ENCODE measurements around the gene ZC3H15. TPM values are rescaled to one million over a fixed set of nuclear protein-coding genes. Genes with fewer than 3 reads are reported as not detected.
"Not testable (repeated sequence)": the region's sequence is repeated elsewhere in the genome, so short reads cannot be mapped to it uniquely, and the experiment has no call there.

ZC3H15 gene
- total RNA-seq, 1 donor from 2014 or later, result 43.1 TPM

DNA sequence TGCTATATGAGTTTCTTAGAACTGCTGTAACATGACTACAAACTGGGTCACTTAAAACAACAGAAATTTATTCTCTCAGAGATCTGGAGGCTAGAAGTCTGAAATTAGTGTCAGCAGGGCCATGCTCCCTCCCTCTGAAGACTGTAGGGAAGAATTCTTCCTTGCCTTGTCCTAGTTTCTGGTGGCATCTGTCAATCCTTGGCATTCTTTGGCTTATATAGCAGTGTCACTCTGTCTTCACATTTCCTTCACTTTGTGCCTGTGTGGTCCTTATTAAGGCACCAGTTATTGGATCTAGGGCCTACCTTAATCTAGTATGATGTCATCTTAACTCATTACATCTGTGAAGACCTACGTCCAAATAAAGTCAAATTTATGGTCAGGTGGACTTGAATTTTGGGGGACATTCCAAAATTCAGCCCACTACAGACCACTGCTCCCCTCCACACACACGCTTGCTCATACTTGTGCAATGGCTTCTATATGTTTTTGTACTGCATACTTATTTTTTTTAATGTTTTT is 7.6 kb downstream of the ZC3H15 start:
- no peak for DNase-seq (ENCODE audit: low read depth in 2 of 2)

GRCh38 chr2:186496401-186496800 is 10.3 kb downstream of the ZC3H15 start:
- no peak for DNase-seq (ENCODE audit: low read depth in 2 of 2)

DNA sequence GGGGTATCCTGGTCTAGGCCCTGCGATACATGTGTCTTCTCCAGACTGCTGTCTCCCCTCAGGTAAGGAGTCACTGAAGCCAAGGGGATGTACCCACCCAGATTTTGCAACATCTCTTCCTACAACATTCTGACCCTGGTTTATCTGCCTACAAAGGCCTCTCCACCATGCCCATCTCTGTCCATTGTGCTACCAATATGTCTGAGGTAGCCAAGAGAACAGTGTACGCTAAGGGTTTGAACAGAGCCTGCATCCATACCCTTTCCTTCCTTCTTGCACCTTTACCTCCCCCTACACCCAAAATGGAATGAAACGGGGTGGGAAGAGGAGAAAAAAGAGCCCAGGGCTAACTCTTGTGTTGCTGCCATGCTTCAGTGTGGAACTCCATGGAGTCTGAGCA is 11.9 kb downstream of the ZC3H15 start:
- DNase-seq (ENCODE audit: low read depth in 2 of 2), result no peak

- no peak for DNase-seq (ENCODE audit: low read depth in 2 of 2)
Observed at GRCh38 chr2:186498834-186499233, 12.8 kb downstream of the ZC3H15 start.

DNA sequence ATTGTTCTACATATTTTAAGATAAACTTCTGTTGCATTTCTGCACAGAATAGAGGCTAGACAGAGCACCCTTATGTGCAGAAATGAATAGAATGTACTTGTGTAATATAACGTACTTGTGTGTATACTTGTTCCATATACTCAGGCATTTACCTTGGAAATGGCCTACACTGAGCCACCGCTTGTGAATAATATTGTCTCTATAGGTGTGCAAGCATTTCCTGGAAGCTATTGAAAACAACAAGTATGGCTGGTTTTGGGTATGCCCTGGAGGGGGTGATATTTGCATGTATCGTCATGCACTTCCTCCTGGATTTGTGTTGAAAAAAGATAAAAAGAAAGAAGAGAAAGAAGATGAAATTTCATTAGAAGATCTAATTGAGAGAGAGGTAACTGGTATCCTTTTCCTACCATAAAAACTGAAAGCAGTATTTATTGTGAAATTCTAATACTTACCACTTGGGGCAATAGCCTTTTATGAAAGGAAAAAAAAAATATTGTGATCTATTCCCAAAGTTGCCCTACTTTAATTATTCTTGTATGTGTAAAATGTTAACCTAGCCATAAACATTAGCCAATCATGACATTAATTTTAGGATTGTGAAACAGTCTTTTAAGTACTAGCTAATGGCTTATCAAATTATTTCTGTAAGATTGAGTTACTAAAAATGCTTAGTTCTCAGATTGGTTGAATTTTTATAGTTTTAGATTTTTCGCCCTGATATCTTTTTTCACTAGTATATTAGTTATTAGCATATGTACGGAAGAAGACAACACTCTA is 18.0 kb downstream of the ZC3H15 start:
- peak; percentile 48 to 62 for DNase-seq (ENCODE audit: low read depth in 2 of 2)

DNA sequence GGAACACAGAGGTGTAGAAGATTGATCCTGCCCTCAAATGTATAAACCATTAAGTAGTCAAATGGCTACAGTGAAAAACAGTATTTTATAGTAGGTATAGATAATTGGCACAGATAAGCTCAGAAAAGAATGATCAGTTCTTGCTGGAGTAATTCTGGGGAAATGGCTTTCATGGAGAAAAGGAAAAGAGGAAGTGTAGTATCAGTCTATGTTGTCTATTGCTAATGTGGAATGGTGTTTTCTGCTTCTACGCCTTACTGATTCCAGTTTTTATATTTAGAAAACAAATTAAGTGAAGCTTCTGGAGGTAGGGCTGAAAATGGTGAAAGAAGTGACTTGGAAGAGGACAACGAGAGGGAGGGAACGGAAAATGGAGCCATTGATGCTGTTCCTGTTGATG is 22.2 kb downstream of the ZC3H15 start:
- DNase-seq (ENCODE audit: low read depth in 2 of 2), result no peak

DNA sequence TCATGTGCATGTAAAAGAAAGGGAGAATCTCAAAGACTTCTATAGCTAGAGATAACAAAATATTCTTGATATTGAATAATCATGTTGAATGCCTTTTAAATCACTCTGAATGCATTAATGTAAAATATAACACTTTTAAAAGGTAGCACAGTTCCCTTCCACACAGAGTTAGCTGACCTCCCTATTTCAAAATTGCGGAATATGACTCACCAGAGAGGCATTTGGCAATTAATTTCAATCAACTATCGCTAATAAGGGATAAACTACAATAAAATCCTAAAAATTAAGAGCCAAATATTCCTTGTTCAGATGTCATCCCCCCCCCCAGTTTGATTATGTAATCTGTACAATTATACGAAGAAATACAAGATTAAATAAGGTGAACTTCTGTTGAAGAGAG is 29.3 kb downstream of the ZC3H15 start:
- no peak for DNase-seq (ENCODE audit: low read depth in 2 of 2)

DNA sequence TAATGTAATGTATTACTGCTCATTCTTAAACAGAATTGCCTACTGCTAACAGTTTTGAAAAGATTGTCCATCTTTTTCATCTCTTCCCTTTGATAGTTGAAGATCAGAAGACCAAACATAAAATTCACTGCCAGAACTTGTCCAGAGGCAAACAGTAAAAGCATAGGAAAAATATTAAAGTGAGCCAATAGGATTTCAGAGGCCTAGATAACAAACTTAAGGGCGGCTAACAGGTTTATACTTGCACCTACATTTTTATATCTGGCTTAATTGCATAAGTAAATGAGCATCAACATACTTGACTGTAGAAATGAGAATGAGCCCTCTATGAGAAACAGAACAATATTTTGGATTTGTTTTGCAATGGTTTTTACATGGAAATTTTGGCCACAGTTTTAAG is 30.3 kb downstream of the ZC3H15 start:
- DNase-seq (ENCODE audit: low read depth in 2 of 2), result no peak

DNA sequence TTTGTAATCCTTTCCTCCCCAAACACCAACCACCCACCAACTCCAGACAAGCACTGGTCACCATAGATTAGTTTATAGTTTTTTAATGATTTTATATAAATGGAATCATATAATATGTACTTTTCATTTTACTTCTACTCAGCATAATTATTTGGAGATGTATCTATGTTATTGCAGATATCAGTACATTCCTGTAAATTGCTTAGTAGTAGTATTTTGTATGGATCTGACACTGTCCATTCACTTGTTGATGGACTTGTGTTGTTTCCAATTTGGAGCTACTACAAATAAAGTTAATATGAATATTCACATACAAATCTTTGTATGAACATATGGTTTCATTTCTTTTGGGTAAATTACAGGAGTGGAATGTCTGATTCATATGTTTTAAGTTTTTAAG is 31.0 kb downstream of the ZC3H15 start:
- no peak for DNase-seq (ENCODE audit: low read depth in 2 of 2)

DNA sequence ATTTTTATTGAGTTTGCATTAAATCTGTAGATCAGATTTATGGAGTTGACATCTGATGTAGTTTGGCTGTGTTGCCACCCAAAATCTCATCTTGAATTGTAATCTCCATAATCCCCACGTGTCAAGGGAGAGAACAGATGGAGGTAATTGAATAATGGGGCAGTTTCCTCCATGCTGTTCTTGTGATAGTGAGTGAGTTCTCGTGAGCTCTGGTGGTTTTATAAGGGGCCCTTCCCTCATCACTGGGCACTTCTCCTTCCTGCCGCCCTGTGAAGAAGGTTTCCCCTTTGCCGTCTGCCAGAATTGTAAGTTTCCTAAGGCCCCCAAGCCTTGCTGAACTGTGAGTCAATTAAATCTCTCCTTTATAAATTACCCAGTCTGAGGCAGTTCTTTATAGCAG is 32.2 kb downstream of the ZC3H15 start:
- DNase-seq (ENCODE audit: low read depth in 2 of 2), result no peak

DNA sequence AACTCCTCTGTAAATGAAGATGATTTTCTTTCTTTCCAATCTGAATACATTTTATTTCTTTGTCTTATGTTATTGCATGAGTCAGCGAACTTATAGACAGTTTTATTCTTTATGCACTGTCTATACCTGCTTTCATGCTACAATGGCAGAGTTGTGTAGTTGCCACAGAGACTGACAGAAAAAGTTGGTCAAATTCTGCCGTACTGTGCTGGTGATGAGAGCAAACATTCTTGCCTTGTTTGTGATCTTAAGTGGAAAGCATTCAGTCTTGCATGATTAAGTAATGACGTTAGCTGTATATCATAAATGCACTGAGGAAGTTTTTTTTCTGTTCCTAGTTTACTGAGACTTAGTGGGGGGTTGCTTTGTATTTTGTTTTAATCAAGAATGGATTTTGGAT is 32.9 kb downstream of the ZC3H15 start:
- no peak for DNase-seq (ENCODE audit: low read depth in 2 of 2)

- not testable (repeated sequence) for DNase-seq (ENCODE audit: low read depth in 2 of 2)
Observed at GRCh38 chr2:186521570-186522153, 35.6 kb downstream of the ZC3H15 start.

GRCh38 chr2:186522450-186522849 is 36.4 kb downstream of the ZC3H15 start:
- DNase-seq (ENCODE audit: low read depth in 2 of 2), result no peak

GRCh38 chr2:186523791-186524190 is 37.7 kb downstream of the ZC3H15 start:
- DNase-seq (ENCODE audit: low read depth in 2 of 2), result no peak

- no peak for DNase-seq (ENCODE audit: low read depth in 2 of 2)
Observed at GRCh38 chr2:186526281-186526680, 40.2 kb downstream of the ZC3H15 start.

- no peak for DNase-seq (ENCODE audit: low read depth in 2 of 2)
Observed at GRCh38 chr2:186530314-186530713, 44.3 kb downstream of the ZC3H15 start.

DNA sequence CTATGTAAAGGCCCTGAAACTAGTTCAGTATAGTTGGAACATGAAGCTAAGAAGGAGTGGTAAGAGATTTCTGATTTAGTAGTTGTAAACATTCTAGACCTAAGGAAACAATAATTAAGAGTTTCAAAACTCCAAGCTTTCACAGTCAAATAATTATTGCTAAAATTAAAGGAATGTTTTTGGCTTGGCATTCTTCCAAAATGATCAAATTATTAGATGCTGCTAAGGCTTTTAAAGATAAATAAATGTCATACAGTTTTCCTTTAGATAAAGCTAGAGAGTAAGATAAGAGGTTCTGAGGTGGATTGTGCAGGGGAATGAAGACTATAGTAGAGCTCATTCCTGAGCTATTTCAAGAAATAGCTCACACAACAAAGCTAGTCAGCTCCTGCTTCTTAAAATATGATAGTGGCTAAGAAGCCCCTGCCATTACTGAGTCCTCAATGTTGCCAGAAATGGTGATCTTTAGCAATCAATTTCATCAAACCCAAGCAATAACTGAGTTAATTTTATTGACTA is 45.3 kb downstream of the ZC3H15 start:
- no peak for DNase-seq (ENCODE audit: low read depth in 2 of 2)

DNA sequence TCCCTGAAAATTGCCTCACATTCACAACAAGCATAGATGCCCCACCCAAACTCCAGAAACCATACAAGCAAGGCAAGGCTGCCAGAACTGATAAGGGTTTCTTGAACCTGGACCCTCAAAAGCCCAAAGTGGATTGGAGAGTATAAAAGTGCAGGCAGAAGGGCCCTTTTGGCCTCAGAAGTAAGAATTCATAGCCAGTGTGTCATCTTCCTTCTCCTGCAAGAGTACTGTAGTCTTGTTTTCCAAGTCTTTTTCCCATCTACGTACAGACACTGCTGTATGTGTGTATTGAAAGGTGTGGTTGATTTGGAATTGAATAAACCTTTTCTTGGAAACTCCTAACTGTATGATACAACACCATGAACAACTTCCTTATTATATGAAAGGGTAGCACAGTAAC is 46.8 kb downstream of the ZC3H15 start:
- peak in 1 of 2 donors; percentile 73 for DNase-seq (ENCODE audit: low read depth in 2 of 2)

DNA sequence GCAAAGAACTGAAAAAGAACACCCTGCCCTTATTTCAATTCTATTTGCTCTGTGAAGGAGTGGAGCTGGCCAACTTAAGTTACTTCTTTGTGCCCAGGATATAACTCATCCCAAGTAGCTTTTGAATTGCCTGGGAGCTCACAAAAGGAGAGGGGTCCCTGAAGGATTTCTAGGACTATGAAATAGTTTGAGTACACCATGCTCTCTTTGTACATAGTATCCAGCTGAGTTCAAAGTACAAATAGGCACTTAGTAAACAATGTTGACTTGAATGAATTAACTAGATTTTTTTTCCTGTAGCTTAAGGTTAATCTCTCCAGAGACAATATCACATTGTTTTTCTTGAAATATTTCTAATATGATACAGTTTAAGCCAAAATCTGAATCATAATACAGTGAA is 47.7 kb downstream of the ZC3H15 start:
- DNase-seq (ENCODE audit: low read depth in 2 of 2), result no peak

DNA sequence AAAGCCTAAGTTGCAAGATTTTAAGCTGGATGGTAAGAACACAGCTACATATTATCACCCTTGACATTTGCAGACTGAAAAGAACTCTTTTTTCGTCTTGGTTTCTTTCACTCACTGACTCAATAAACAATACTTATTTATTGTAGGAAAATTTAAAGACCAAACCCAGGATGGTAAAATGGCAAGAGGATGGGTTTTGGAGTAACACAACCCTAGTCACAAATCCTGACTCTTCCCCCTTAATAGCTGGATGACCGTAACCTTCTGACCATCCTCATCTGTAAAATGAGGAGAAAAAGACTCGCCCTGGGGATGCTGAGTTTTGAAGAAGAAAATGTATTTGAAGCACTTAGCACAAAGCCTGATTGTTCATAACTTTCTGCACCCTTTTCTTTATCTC is 48.3 kb downstream of the ZC3H15 start:
- DNase-seq (ENCODE audit: low read depth in 2 of 2), result no peak

DNA sequence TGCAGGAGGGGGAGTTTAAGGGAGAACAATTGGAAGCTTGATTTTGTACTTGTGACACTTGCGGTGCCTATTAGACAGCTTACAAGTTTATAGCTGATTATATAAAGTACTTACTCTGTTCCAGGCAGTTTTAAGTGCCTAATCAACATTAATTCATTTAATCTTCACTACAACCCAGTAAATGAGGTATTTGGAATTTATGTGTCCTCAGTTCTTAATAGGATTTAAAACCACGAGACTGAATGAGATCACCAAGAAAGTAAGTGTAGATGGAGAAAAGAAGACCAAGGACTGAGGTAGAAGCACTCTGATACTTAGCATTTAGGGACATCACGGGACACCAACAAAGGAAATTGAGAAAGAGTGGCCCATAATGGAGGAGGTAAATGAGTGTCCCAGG is 49.8 kb downstream of the ZC3H15 start:
- no peak for DNase-seq (ENCODE audit: low read depth in 2 of 2)

DNA sequence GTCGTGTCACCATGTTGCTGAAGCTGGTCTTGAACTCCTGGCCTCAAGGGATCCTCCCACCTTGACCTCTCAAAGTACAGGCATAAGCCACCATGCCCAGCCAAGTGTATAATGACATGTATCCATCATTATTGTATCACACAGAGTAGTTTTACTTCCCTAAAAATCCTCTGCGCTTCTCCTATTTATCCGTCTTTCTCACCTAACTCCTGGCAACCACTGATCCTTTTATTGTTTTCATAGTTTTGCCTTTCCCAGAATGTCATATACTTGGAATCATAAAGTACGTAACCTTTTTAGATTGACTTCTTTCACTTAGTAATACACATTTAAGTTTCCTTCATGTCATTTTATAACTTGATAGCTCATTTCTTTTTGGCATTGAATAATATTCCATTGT is 51.0 kb downstream of the ZC3H15 start:
- no peak for DNase-seq (ENCODE audit: low read depth in 2 of 2)

DNA sequence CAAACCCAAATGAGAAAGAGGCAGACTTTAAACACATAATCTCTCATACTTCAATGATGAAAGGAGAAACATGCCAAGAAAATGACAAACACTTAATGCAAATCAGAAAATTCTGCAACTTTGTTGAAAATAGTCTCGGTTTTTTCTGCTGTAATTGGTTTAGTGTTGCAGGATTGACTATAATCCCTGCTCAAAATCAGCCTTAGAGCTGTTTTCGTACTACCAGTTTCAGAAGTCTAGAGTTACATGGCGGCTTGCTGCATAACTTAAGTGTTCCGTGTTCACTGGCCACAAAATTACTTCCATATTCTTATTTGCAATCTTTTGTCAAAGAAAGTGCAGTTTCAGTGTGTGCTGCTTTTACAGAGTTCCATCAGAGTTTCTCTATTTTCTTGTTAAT is 54.9 kb downstream of the ZC3H15 start:
- DNase-seq (ENCODE audit: low read depth in 2 of 2), result no peak
